HG03439 (cell line): Measurements from ENCODE around the gene ACIN1.
A peak's percentile ranks its signal among the peaks of the same experiment; 100 is the strongest.
"Not testable (repeated sequence)": the region's sequence is repeated elsewhere in the genome, so short reads cannot be mapped to it uniquely, and the experiment has no call there.

ENCODE experiments used
- ATAC-seq: cut with Tn5 transposase; IDR thresholded peaks from one replicate; pipeline ENCODE4 v1.9.1; 2021; ENCODE audit warnings: mild to moderate bottlenecking, moderate library complexity; ENCODE audit not compliant: unreplicated experiment

Gene ACIN1

DNA sequence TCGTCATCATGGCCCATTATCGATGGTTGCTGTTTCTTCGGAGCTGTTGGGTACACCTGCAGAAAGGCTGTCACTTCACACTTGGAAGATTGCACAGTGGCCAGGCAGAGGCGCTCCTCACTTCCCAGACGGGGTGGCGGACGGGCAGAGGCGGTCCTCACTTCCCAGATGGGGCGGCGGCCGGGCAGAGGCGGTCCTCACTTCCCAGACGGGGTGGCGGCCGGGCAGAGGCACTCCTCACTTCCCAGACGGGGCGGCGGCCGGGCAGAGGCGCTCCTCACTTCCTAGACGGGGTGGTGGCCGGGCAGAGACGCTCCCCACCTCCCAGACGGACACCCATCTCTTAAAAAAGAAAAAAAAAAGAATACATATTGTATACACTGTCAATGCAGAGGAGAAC, 13.2 kb upstream of the ACIN1 start:
- not testable (repeated sequence) for ATAC-seq

- ATAC-seq = not testable (repeated sequence)
These were observed 12.7 kb upstream of the ACIN1 start for GRCh38 chr14:23107620-23108019.

GRCh38 chr14:23106747-23107045, 11.8 kb upstream of the ACIN1 start:
- no peak for ATAC-seq

DNA sequence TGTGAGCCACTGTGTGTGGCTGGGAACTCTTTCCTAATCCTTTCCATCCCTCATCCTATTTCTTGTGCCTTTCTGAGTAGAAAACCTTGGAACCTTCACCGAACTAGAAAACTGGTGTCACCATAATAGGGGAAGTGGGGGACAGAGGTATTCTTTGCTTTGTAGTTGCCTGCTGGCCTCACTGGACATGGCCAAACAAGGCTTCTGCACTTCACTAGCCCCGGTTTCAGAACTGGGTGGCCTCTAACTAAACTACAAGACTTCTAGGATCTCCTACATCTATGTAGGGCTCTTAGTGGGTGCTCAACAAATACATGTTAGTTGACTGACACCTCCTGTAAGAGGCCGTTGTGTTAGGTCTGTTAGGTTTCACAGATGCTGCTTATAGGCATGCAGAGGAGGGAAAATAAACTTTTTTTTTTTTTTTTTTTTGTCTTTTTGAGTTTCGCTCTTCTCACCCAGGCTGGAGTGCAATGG, 10.4 kb upstream of the ACIN1 start:
- no peak for ATAC-seq

DNA sequence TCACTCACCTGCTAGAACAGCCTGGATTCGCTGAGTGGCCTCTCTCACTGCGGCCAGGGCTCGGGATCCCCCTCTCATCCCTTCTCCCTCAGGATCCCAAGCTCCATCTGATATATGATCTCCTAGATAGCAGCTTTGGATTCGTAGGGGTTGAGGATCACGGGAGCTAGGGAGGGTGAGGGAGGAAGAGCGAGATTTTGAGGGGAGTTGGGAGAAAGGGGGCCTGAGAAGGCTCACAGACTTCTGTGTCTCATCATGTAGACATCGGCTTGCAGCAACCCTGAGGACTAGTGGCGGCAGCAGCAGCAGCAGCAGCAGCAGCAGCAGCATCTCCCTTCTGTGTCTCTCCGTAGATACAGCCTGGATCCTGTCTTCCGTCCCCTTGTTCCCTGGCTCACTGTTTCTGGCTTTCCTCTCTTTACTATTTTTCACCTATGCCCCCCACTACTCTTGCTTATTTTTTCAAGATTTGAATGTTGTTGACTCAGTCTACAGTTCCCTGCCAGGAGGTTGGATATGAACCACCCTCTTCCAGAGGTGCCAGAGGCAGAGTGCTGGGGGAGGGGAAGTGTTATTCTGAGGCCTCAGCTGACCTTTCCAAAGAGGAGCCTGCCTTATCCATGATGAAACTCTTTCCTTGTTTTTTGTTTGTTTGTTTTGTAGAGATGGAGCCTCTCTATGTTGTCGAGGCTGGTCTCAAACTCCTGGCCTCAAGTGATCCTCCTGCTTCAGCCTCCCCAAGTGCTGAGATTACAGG, 9.8 kb upstream of the ACIN1 start, which contains the start of gene CIROP:
Gene CIROP, minus strand, starts transcription at position 399 of the 757 bp plus-strand sequence. Its CDS starts 69 bp downstream, at position 330.
- no peak for ATAC-seq

GRCh38 chr14:23104070-23104590, 9.2 kb upstream of the ACIN1 start:
- no peak for ATAC-seq

- ATAC-seq = no peak
These were observed 8.6 kb upstream of the ACIN1 start for GRCh38 chr14:23103581-23103980.

DNA sequence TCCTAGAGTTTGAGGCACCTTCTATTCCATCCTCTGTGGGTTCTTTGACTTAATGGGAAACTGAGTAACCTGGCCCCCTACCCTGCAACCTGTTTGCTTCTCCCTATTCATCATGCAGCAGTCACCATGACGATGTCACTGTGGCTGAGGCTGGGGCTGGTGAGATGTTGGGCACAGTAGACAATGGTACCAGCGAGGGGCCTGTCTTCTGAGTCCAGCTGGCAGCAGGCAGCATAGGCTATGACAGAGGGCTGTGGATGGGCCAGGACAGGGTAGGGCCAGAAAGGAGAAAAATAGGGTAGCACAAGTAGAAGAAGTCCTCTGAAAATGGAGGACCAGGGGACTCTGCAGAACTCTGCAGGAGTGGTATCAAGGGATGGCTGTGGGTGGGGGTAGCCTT, 7.9 kb upstream of the ACIN1 start:
- ATAC-seq = no peak

DNA sequence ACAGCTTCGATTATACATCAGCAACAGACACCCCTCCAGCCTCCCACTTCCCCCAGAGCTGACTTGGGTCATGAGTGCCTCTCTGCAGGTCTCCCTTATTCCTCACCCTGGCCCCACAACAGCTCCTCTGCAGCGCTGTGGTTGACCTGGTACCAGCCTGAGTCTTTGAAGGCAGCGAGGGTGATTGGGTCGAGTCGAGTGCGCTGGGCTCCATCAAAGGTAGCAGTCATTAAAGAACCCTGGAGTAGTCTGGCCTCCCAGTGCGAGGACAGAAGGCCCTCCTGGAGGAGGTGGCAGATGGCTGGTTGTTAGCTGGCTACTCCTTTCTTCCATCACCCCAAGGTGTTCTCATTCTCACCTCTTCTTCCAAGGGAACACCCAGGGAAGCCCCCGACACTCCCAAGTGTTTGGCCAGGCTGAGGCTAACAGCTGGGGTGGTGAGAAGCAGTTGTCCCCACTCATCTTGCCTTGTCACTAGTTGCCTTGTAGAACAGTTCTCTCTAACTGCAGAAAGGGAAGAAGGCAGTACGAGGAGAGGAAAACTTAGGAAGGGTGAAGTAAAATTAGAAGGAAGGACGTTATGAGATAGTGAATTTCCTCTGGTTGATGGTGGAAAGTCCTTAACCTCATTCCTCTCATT, 7.2 kb upstream of the ACIN1 start:
- no peak for ATAC-seq

DNA sequence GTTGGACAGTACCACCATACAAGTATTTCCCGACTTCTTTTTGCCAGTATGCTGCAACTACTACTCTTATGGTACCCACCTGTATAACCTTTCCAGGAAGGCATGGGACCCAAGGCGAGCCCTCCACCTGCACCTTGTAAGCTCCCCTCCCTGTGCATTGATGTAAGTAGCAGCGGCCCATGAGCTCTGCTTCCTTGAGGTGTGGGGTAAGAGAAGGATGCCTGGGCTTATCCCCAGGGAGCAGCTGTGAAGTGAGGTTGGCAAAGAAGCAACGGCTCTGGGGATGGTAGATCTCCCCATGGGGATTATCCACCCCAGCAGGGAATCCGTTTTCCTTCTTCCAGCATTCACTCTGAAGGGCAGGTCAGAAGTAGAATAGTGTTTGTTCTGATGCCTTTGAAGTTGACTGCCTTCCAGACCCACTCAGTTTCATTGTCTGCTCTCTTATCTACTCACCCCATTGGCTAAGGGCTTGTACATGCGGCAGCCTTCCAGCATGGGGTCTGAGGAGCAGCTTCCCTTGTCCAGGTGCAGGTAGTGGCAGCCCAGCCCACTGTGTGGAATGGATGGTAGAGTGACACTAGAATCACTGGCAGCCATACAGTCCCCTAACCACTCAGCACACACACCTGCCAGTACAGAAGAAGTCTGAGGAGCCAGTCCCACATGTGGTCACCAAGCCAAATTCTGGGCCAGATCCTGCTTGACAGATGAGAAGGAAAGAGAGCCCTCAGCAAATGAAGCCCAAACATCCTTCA, 6.5 kb upstream of the ACIN1 start:
- no peak for ATAC-seq

GRCh38 chr14:23099212-23099861, 4.4 kb upstream of the ACIN1 start:
- no peak for ATAC-seq

DNA sequence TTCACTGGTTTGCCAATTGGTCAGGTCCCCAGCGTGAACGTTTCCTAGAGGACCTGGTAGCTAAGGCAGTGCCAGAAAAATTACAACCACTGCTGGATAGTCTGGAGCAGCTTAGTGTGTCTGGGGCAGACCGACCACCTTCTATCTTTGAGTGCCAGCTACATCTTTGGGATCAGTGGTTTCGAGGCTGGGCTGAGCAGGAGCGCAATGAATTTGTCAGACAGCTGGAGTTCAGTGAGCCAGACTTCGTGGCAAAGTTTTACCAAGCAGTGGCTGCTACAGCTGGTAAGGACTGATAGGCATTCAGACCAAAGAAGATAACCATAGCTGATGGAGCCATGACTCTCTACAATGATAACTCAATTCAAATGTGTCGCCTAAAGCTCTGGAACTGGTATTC, 2.9 kb upstream of the ACIN1 start:
- ATAC-seq = no peak

GRCh38 chr14:23095196-23096108, 516 bp upstream of the ACIN1 start, which contains the start of gene C14orf119:
Gene C14orf119 (plus strand): TSS chr14:23095505. CDS start chr14:23097659, 2,154 bp downstream.
- ATAC-seq = peak; percentile 93

DNA sequence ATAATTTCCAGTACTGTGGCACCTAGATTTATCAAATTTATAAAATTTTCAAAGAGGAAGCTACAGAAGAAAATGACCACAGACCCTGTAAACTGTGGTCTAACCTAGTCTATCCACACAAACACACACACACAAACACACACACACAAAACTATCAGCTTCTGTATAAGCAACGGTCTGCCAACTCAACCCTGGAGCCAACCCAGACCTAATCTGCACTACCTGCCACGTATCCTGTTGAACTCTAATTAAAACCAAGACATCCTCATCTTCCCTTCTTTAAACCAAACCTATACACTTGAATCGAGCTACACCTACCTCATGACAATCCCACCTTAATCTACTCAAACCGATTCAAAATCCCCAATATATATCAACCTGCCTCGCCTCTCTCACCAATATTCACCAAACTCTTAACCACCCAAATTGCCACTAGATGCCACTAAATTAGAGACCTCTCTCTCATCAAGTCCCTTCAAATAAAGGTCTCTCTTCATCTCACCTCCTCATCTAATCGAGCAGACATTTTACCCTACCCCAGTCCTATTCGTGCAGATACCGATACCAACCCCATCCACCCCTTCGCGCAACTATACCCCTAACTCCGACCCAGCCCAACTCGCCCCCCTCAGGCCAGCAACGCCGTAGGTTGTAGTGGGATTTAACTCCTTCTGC, 808 bp downstream of the ACIN1 start:
- ATAC-seq = no peak

- ATAC-seq = no peak
These were observed 1.4 kb downstream of the ACIN1 start for GRCh38 chr14:23093526-23093925.

GRCh38 chr14:23093104-23093503, 1.8 kb downstream of the ACIN1 start:
- no peak for ATAC-seq

- ATAC-seq = no peak
These were observed 3.4 kb downstream of the ACIN1 start for GRCh38 chr14:23091294-23092225.

DNA sequence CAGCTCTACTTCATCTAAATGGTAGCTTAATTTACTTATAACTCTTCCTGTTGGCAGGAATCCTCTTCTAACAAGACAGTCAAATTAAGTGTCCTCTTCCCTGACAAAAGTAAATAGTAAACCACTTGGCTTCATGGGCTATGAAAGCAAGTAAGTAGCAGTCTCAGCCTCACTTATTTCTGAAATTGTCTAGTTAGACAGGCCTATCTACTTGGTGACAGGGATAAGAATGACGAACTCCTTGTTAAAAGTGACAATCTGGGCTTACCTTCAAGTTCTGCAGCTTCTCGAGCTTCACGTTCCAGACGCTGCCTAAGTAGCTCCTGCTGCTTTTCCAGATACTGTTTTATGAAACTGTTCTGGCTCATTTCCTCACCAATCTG, 4.7 kb downstream of the ACIN1 start:
- no peak for ATAC-seq
